Stimulated activated CD8-positive, alpha-beta memory T cell treated with anti-CD3 and anti-CD28 coated beads, Interleukin-15, amount 100 ng/mL, for 48 hours (primary cell): ENCODE measurements around the gene KRTAP5-9.
"Not testable (repeated sequence)": the region's sequence is repeated elsewhere in the genome, so short reads cannot be mapped to it uniquely, and the experiment has no call there.

Experiments
- DNase-seq, 2 donors: peaks; one replicate each; pipeline ENCODE4 v3.0.0-alpha.2; 2020; ENCODE audit warnings: low read depth in 2 of 2

The KRTAP5-9 gene

DNA sequence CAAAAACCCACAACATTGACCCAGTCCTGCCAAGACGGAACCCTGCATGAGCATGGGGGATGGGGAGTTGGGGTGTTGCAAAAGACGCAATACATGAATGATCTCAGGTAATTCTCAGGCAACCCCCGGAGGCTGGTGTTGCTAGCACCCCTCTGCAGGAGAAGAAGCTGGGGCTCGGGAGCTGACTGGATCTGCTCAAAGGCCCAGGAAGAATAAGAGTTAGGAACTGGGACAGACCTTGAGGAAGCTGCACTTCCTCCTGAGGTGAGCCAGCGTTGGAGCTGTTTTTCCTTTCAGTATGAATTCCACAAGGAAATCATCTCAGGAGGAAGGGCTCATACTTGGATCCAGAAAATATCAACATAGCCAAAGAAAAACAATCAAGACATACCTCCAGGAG, at the start of gene KRTAP5-9:
Gene KRTAP5-9 (plus strand): TSS at position 301 of the 400 bp plus-strand sequence. CDS start 238 bp downstream, outside the sequence.
- DNase-seq = no peak

- DNase-seq = no peak
Measured at GRCh38 chr11:71499125-71499524, 49.1 kb upstream of the KRTAP5-9 start.

- DNase-seq = no peak
Measured at GRCh38 chr11:71499546-71499945, 48.7 kb upstream of the KRTAP5-9 start.

DNA sequence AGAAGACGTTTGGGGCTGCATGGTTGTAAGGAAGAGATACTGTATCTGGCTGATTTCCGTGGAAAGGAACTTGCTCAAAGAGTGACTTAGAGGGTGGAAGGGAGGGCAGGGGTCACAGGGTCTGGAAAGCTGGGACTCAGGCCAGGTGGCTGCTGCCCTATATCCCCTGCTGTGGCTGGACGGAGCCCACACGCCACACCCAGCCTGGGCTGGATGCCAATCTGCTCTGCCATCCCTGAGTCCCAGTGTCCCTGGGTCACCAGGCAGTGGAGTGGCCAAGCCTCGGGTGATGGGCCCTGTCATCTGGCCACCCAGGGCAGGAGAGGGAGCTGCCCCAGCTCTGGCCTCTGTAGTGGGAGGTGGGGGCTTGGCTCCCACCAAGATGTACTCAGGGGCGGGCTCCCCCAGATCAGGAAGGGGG, 47.6 kb upstream of the KRTAP5-9 start:
- DNase-seq = no peak

GRCh38 chr11:71501071-71501985, 46.9 kb upstream of the KRTAP5-9 start:
- no peak for DNase-seq

- DNase-seq = no peak
Measured at GRCh38 chr11:71502026-71502425, 46.2 kb upstream of the KRTAP5-9 start.

DNA sequence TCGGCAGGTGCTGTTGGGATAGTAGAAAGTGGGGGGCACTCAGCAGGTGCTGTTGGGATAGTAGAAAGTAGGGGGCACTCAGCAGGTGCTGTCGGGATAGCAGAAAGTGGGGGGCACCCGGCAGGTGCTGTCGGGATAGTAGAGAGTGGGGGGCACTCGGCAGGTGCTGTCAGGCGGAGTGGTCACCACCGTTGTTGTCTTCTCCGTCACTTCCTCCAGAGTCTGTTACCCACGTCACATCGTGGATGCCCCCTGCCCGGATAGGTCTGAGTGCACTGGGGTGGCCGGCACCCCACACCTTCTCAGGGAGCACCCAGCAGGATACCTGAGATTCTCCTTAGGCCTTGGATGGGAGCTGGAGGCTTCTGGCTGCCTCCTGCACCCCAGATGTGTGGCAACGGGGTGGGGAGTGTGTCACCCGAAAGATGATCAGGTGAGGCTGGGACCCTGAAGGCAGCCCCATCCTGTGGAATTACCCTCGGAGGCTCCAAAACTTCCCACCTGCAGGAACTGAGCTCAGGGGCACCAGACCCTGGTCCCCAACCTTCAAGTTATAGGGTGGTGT, 45.3 kb upstream of the KRTAP5-9 start:
- no peak for DNase-seq

- no peak for DNase-seq
Measured at GRCh38 chr11:71504531-71504930, 43.7 kb upstream of the KRTAP5-9 start.

DNA sequence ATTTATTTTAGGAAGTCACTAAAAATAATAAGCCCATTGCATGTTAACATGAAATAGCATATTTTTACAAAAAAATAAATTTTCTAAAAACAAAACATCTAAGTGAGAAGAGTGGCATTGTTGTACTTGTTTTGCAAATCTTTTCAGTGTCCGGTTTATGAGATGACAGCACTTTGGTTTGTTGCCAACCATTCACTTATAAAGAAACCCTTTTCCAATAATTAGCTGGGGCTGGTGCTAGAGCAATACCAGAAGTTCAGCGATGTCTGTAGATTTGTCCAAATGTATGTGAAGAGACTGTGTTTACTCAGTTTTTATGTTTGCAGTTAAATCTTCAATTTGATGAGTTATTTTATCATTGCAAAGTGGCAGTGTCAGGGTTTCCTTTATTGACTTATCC, 43.2 kb upstream of the KRTAP5-9 start:
- DNase-seq = no peak

- DNase-seq = no peak
Measured at GRCh38 chr11:71505781-71506180, 42.4 kb upstream of the KRTAP5-9 start.

DNA sequence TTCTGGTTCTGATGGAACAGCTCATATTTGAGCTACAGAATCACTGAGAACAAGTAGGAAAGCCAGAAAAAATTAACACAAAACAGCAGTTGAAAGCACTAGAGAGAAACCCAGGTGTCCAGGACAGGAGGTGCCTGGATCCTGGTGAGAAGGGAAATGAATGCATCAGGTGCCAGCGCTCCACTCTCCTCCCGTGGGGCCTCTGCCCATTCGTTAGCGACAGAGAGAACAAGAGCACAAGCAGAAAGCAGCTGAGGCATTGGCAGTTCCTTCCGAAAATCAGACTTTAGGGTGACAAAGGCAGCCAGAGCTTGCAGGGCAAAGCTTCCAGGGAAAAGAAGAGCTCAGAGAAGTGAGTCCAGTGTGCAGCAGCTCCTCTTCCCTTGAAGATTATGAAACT, 41.1 kb upstream of the KRTAP5-9 start:
- DNase-seq = no peak

- DNase-seq = no peak
Measured at GRCh38 chr11:71518506-71519471, 29.4 kb upstream of the KRTAP5-9 start.

- DNase-seq = no peak
Measured at GRCh38 chr11:71519546-71519945, 28.7 kb upstream of the KRTAP5-9 start.

- DNase-seq = no peak
Measured at GRCh38 chr11:71525188-71525937, 22.9 kb upstream of the KRTAP5-9 start.

DNA sequence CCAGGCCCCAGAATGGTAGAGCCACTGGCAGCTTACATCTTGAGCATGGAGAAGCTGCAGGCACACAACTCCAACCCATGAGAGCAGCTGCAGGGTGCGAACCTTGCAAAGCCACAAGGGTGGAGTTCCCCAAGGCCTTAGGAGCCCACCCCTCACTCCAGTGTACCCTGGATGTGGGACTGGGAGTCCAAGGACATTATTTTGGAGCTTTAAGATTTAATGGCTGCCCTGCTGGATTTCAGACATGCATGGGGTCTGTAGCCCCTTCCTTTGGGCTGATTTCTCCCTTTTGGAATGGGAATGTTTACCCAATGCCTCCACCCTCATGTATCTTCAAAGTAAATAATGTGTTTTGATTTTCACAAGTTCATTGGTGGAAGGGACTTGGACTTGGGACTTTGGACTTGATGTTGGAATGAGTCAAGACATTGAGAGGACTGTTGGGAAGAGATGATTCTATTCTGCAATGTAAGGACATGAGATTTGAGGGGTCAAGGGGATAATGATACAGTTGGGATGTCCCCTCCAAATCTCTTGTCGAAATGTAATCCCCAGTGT, 22.2 kb upstream of the KRTAP5-9 start:
- DNase-seq = no peak

DNA sequence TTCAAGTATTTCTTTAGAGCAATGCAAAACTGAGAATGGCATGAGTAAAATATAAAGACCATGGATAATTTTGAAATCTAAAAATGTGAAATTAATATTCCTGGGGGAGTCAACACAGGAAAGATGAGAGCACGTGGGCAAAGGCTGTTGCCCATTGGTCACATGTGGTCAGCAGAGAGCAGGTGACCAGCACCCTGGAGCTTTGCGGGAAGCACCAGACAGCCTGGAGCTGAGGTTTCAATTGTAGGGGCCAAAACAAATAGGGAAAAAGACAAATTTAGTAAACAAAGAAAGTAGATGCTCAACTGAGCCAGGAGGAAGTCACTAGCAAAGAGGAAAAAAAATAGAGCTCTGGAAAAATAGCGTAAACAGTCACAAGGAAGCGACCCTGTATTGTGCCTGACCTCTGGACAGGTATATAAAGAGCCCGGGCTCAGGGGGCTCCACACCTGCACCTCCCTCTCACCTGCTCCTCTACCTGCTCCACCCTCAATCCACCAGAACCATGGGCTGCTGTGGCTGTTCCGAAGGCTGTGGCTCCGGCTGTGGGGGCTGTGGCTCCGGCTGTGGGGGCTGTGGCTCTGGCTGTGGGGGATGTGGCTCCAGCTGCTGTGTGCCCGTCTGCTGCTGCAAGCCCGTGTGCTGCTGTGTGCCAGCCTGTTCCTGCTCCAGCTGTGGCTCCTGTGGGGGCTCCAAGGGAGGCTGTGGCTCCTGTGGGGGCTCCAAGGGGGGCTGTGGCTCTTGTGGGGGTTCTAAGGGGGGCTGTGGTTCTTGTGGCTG, 21.2 kb upstream of the KRTAP5-9 start, which contains the start of gene KRTAP5-7:
Gene KRTAP5-7 (plus strand): TSS at position 472 of the 780 bp plus-strand sequence. CDS start 34 bp downstream, at position 506.
- DNase-seq = not testable (repeated sequence)

DNA sequence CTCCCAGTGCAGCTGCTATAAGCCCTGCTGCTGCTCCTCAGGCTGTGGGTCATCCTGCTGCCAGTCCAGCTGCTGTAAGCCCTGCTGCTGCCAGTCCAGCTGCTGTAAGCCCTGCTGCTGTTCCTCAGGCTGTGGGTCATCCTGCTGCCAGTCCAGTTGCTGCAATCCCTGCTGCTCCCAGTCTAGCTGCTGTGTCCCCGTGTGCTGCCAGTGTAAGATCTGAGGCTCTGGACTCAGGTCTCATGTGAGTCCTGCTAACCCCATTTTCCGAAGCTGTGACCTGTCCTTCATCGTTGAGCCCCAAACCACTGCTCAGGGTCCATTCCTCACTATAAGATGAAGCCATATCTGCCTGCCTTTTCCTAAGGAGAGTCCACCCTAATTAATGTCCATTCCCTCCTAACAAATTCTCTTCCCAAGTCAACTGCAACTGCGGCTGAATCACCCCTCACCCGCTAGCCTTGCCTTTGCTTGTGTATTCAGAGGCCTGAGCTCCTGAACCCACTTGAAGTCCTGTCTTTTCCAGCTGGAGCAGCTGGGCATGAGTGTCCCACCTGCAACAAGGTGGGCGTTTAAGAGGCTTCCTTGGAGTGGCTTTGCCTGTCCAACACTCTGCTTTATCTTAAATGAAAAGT, 20.5 kb upstream of the KRTAP5-9 start:
- no peak for DNase-seq

DNA sequence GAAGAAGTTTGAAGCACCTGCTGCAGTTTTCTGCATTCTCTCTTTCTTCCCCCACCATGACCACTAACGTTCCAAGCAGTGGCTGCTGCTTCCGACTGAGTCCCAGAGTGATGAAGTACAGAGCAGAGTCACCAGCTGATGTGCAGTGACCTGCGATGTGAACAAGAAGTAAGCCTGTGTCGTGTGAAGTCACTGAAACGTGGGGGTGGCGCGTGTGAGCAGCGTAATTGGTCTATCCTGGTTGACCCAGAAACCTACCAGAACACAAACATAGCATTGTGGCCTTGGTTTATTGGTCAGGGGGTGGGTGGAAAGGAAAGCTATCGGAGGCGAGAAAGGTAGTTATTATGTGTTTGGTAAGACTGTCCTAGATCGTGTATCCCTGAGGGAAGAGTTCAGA, 17.6 kb upstream of the KRTAP5-9 start:
- no peak for DNase-seq

- no peak for DNase-seq
Measured at GRCh38 chr11:71532036-71532610, 16.1 kb upstream of the KRTAP5-9 start.
